ENCODE data around the gene KLHL17. TPM values are rescaled to one million over a fixed set of nuclear protein-coding genes. Genes with fewer than 3 reads are reported as not detected.

KLHL17 gene
- total RNA-seq, 1 experiment from 2014 or later, result 41.4 TPM

- H2BK20ac ChIP-seq (ENCODE audit: low read depth, low read length, poor library complexity, severe bottlenecking), result no peak overlapping the region
- 0 out of 4 replicates have a peak, but pooled peaks cover 0 to 4% of the 10 kb centered on the region in 2 experiments for H3K4me1 Mint-ChIP-seq
- no peaks in the 10 kb centered on the region for H3K23me2 ChIP-seq (ENCODE audit: insufficient read length, low read depth, low read length, poor library complexity, severe bottlenecking)
- H3K79me1 ChIP-seq (ENCODE audit: insufficient read depth, low read depth, low read length, poor library complexity, severe bottlenecking), result no peaks in the 10 kb centered on the region
- H3K4me1 ChIP-seq (ENCODE audit: insufficient read depth, low read length), result no peaks in the 10 kb centered on the region
- no peak overlapping the region for H4K8ac ChIP-seq (replicated peaks; ENCODE audit: insufficient read length, low read depth, low read length)
- DNase-seq, result no peak
- no peak overlapping the region for H2BK15ac ChIP-seq (ENCODE audit: low read depth, low read length)
- peaks cover 0 to 5% (median 4%) of the 10 kb centered on the region in 3 experiments; a peak in 4 of 7 replicates for H3K36me3 Mint-ChIP-seq (ENCODE audit: insufficient read depth in 1 of 3, low read depth in 3 of 3)
- H3K27me3 Mint-ChIP-seq (ENCODE audit: low read depth), result peaks cover 83% of the 10 kb centered on the region
- H3K9me3 Mint-ChIP-seq, result peaks cover 4 to 6% of the 10 kb centered on the region in 2 experiments
- peaks cover 2% of the 10 kb centered on the region; the same call in 1 of the 2 replicates for H3K27me3 ChIP-seq (ENCODE audit: insufficient read depth, low read length)
- H3K4ac ChIP-seq (ENCODE audit: low read depth, low read length), result no peak overlapping the region
- H3T11ph ChIP-seq (ENCODE audit: low read length), result no peak overlapping the region
- no peak overlapping the region for H2BK5ac ChIP-seq (ENCODE audit: insufficient read length, low read length)
- no peak overlapping the region for H2BK120ac ChIP-seq (ENCODE audit: low read depth, low read length, poor library complexity, severe bottlenecking)
- no peak overlapping the region for H2AK5ac ChIP-seq (ENCODE audit: insufficient read length, low read length)
- no peak overlapping the region for H2BK12ac ChIP-seq (ENCODE audit: insufficient read length, low read depth, low read length)
- H3K27ac ChIP-seq (ENCODE audit: insufficient read length, low read depth, low read length), result no peak overlapping the region
- no peaks in the 10 kb centered on the region for H3K79me2 ChIP-seq (ENCODE audit: insufficient read depth, low read length)
- H3K18ac ChIP-seq (ENCODE audit: insufficient read length, low read depth, low read length), result no peak overlapping the region
- TF ChIP-seq CTCF (conservative IDR thresholded peaks at IDR 0.05), result no peak
- H2AFZ ChIP-seq (ENCODE audit: low read length), result no peak overlapping the region
- H3K4me3 Mint-ChIP-seq, result no peak overlapping the region
- no peak overlapping the region for H3K4me2 ChIP-seq (ENCODE audit: insufficient read depth, insufficient read length, low read length)
- H4K5ac ChIP-seq (ENCODE audit: insufficient read length, low read depth, low read length), result no peak overlapping the region
- H4K20me1 ChIP-seq (ENCODE audit: control insufficient read depth, insufficient read depth, insufficient read length), result no peaks in the 10 kb centered on the region
- H3K56ac ChIP-seq (ENCODE audit: insufficient read length, low read depth, low read length), result no peak overlapping the region
- H3K27ac Mint-ChIP-seq, result no peak overlapping the region
- no peaks in the 10 kb centered on the region for H3K9me3 ChIP-seq (ENCODE audit: control insufficient read depth, low read depth, low read length)
- H3K9ac ChIP-seq (ENCODE audit: extremely low read depth, insufficient read length, low read length), result no peak overlapping the region
- H3K14ac ChIP-seq (ENCODE audit: insufficient read depth, low read length), result no peak overlapping the region
- no peak overlapping the region for H3K23ac ChIP-seq (ENCODE audit: insufficient read length, low read depth, low read length)
- no CpG with 5 or more reads among the region's 43 CpGs for WGBS (ENCODE audit: extremely low coverage, insufficient read length, low lambda C conversion rate)
- H4K91ac ChIP-seq (ENCODE audit: insufficient read length, low read depth, low read length), result no peak overlapping the region
These were observed 22.5 kb downstream of the KLHL17 start for GRCh38 chr1:982765-983436.

All from H9 (cell line).